ENCODE results near the gene TM2D3. TPM values are rescaled to one million over a fixed set of nuclear protein-coding genes. Genes with fewer than 3 reads are reported as not detected.

The TM2D3 gene
- total and polyA plus RNA-seq, 2 experiments from 2014 or later: 26.2 to 36.6 TPM

GRCh38 chr15:101596633-101597032 is 55.5 kb downstream of the TM2D3 start:
- H3K4me1 Mint-ChIP-seq: no peaks in the 10 kb centered on the region; the same call in 2 of the 3 replicates
- H3K4me3 Mint-ChIP-seq: no peak overlapping the region
- TF ChIP-seq ZNF331 (CRISPR knock-in tag; IDR thresholded peaks at IDR 0.05; ENCODE audit: low read depth) (no peak), EZH2phosphoT487 (IDR thresholded peaks at IDR 0.05; ENCODE audit: unreplicated experiment) (no peak), ZNF114 (CRISPR knock-in tag; IDR thresholded peaks at IDR 0.05) (no peak), ZNF462 (CRISPR knock-in tag; IDR thresholded peaks at IDR 0.05) (no peak), JUNB (IDR thresholded peaks at IDR 0.05; ENCODE audit: unreplicated experiment) (no peak), NANOG (IDR thresholded peaks at IDR 0.05; ENCODE audit: borderline replicate concordance) (no peak), ETS1 (IDR thresholded peaks at IDR 0.05) (no peak), CREB1 (CRISPR knock-in tag; IDR thresholded peaks at IDR 0.05; ENCODE audit: low read depth) (no peak), STAT1 (IDR thresholded peaks at IDR 0.05; ENCODE audit: unreplicated experiment) (no peak), CTCF (conservative IDR thresholded peaks at IDR 0.05; ENCODE audit: low read depth in 2 of 2) (no peak), POLR2AphosphoS5 (IDR thresholded peaks at IDR 0.05; ENCODE audit: low read depth) (no peak)
- no peak overlapping the region for H3K27ac ChIP-seq (ENCODE audit: low read depth)
- no peaks in the 10 kb centered on the region for H3K27me3 ChIP-seq (ENCODE audit: insufficient read depth)
- H3K36me3 Mint-ChIP-seq (ENCODE audit: low read depth): no peaks in the 10 kb centered on the region
- no peak for DNase-seq (ENCODE audit: low spot score)
- no peak overlapping the region for H2AFZ ChIP-seq
- H3K27ac Mint-ChIP-seq: no peak overlapping the region
- H4K20me1 ChIP-seq (replicated peaks; ENCODE audit: insufficient read depth): no peaks in the 10 kb centered on the region
- H3K27me3 Mint-ChIP-seq (ENCODE audit: insufficient read depth, low read depth, poor library complexity): peaks cover 1% of the 10 kb centered on the region
- no peaks in the 10 kb centered on the region for H3K4me1 ChIP-seq (ENCODE audit: insufficient read depth)
- no peaks in the 10 kb centered on the region for H3F3A ChIP-seq (replicated peaks; ENCODE audit: low read depth)
- no peak overlapping the region for H3K4me2 ChIP-seq
- H3K4me3 ChIP-seq: no peak overlapping the region
- H3K79me2 ChIP-seq (replicated peaks; ENCODE audit: insufficient read depth): no peaks in the 10 kb centered on the region
- no peak for ATAC-seq
- H3K9me3 Mint-ChIP-seq: peaks cover 9% of the 10 kb centered on the region; the same call in 1 of the 3 replicates
- H3K9me2 ChIP-seq (ENCODE audit: insufficient read depth): no peaks in the 10 kb centered on the region
- no peaks in the 10 kb centered on the region for H3K36me3 ChIP-seq (ENCODE audit: insufficient read depth)

Data from GM23338 (cell line).